Measurements from ENCODE around the gene HINFP. TPM values are rescaled to one million over a fixed set of nuclear protein-coding genes. Genes with fewer than 3 reads are reported as not detected.

Gene HINFP
- polyA plus RNA-seq, 4 donors, result 12.3 to 37.5 (median 19.3) TPM

Other genes with a start within 250 kb of the HINFP start
- under 1 TPM; 0.15 to 0.61 (median 0.38) TPM for gene CXCR5, start 237.7 kb upstream of the HINFP start, polyA plus RNA-seq
- gene BCL9L, start 195.7 kb upstream of the HINFP start, polyA plus RNA-seq, result 10 to 100 TPM; 11.6 to 29.6 (median 18.9) TPM
- under 1 TPM in 1 of 4 donors, not detected in 3; 0.04 TPM for gene UPK2, start 165.3 kb upstream of the HINFP start, polyA plus RNA-seq
- gene FOXR1, start 149.8 kb upstream of the HINFP start, polyA plus RNA-seq, result not detected
- 10 to 100 TPM; 12.9 to 50.1 (median 28.6) TPM for gene CENATAC, start 123.4 kb upstream of the HINFP start, polyA plus RNA-seq
- gene RPS25, start 103.2 kb upstream of the HINFP start, polyA plus RNA-seq, result 1,000 to 10,000 TPM; 1,156 to 2,444 (median 1,720) TPM
- gene TRAPPC4, start 102.8 kb upstream of the HINFP start, polyA plus RNA-seq, result 100 to 1,000 TPM in 1 of 4 donors, 10 to 100 TPM in 3; 59.1 to 103 (median 79.7) TPM
- 100 to 1,000 TPM in 2 of 4 donors, 10 to 100 TPM in 2; 57.9 to 250 (median 96.9) TPM for gene SLC37A4, start 90.7 kb upstream of the HINFP start, polyA plus RNA-seq
- gene HYOU1, start 64.4 kb upstream of the HINFP start, polyA plus RNA-seq, result 100 to 1,000 TPM in 1 of 4 donors, 10 to 100 TPM in 3; 17.4 to 127 (median 53.3) TPM
- 10 to 100 TPM; 26.0 to 56.4 (median 40.9) TPM for gene VPS11, start 53.8 kb upstream of the HINFP start, polyA plus RNA-seq
- 10 to 100 TPM; 18.4 to 45.3 (median 20.5) TPM for gene HMBS, start 36.7 kb upstream of the HINFP start, polyA plus RNA-seq
- 10 to 100 TPM; 10.8 to 51.2 (median 30.5) TPM for gene DPAGT1, start 19.7 kb upstream of the HINFP start, polyA plus RNA-seq
- 10 to 100 TPM; 14.9 to 21.7 (median 17.8) TPM for gene C2CD2L, start 14.2 kb upstream of the HINFP start, polyA plus RNA-seq
- under 1 TPM in 3 of 4 donors, not detected in 1; 0.27 to 0.73 (median 0.34) TPM for gene ABCG4, start 27.5 kb downstream of the HINFP start, polyA plus RNA-seq
- 10 to 100 TPM in 1 of 4 donors, 1 to 10 TPM in 3; 3.5 to 13.0 (median 6.6) TPM for gene NLRX1, start 47.1 kb downstream of the HINFP start, polyA plus RNA-seq
- gene NHERF4, start 63.9 kb downstream of the HINFP start, polyA plus RNA-seq, result 100 to 1,000 TPM in 2 of 4 donors, 10 to 100 TPM in 2; 33.6 to 258 (median 98.5) TPM
- 10 to 100 TPM in 1 of 4 donors, 1 to 10 TPM in 3; 2.2 to 10.1 (median 4.3) TPM for gene CBL, start 84.8 kb downstream of the HINFP start, polyA plus RNA-seq
- 10 to 100 TPM in 2 of 4 donors, 1 to 10 TPM in 2; 1.1 to 82.3 (median 11.5) TPM for gene MCAM, start 195.6 kb downstream of the HINFP start, polyA plus RNA-seq
- gene RNF26, start 212.9 kb downstream of the HINFP start, polyA plus RNA-seq, result 10 to 100 TPM in 2 of 4 donors, 1 to 10 TPM in 2; 6.5 to 28.3 (median 17.5) TPM
- 10 to 100 TPM in 2 of 4 donors, 1 to 10 TPM in 1, under 1 TPM in 1; 0.89 to 22.5 (median 11.8) TPM for gene C1QTNF5, start 219.3 kb downstream of the HINFP start, polyA plus RNA-seq
- gene MFRP, start 225.1 kb downstream of the HINFP start, polyA plus RNA-seq, result under 1 TPM in 1 of 4 donors, not detected in 3; 0.03 TPM

All from small intestine (tissue), 4 donors.